HPDE6-E6E7 (cell line): ENCODE data around the gene FSCN2.

Experiments used
- DNase-seq: peaks from one replicate; pipeline ENCODE4 v3.0.0; 2011; ENCODE audit warnings: missing footprints; ENCODE audit errors: extremely low spot score

FSCN2 gene

DNA sequence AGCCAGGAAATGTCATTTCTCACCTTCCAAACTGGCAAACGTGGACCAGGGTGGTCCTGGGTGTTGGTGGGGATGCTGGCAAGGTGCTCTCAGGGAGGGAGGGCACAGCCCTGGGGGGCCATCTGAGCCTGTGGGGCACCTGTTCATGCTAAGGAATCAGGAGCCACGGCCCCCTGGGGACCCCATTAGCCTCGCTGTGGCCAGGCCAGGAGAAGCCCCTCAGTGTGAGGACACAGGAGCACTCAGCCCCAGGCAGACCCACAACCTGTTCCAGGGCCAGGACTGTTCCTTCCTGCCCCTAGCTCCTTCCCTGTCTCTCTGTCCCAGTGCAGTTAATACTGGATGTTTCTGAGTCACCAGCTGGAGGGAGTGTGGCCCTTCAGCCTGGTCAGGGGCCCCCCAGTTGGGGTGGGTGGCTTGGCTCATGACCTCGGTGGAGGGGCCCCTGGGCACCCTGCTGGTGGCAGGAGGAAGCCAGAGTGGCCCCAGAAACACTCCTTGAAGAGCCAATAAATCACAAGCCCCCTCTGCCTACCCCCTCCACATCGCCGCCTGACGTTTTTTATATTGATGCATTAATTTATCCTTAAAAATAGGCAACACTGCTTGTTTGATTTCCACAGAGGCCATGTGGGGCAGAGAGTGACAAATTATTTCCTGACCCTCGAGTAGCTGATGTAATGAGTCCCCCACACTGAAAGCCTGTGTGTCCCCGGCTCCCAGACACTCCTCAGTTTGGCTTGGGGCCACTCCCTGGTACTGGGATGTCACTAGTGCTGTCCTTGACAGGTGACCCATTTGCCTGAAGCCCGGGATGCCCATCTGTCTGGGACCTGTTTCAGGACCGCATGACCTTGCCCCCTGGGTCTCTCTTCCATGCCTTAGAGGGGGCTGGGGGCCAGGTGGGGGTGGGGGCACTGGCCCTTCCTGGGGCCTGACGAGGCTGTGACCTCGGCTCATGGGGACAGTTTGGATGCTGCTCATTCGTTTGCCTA is 37.9 kb upstream of the FSCN2 start:
- DNase-seq = no peak

- no peak for DNase-seq
Observed at GRCh38 chr17:81491181-81491581, 37.0 kb upstream of the FSCN2 start.

DNA sequence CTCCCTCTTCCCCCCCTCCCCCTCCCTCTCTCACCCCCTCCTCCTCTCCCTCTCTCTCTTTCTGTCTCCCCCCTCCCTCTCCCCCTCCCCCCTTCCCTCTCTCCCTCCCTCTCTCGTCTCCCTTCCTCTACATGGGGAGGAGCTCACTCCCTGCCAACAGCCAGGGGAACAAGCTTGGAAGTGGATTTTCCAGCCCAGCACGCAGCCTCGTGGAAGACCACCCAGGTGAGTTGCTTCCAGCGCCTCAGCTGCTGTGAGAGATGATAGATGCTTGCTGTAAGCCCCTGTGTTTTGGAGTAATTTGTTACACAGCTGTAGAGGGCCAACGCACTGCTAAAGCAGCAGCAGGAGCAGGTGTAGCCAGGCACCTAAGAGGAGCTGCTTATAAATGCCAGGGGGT is 36.4 kb upstream of the FSCN2 start:
- DNase-seq = no peak

- no peak for DNase-seq
Observed at GRCh38 chr17:81492202-81492601, 36.0 kb upstream of the FSCN2 start.

DNA sequence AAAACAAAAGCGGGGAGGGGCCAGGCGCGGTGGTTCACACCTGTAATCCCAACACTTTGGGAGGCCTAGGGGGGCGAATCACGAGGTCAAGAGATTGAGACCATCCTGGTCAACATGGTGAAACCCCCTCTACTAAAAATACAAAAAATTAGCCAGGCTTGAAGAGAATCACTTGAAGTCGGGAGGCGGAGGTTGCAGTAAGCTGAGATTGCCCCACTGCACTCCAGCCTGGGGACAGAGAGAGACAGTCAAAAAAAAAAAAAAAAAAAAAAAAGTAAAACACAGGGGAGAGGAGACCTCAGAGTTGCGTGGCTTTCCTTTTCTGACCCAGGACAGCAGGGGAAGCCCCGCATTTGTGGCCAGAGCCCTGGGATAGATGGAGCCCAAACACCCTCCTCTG is 35.5 kb upstream of the FSCN2 start:
- DNase-seq = no peak

- no peak for DNase-seq
Observed at GRCh38 chr17:81493198-81494038, 34.8 kb upstream of the FSCN2 start.

DNA sequence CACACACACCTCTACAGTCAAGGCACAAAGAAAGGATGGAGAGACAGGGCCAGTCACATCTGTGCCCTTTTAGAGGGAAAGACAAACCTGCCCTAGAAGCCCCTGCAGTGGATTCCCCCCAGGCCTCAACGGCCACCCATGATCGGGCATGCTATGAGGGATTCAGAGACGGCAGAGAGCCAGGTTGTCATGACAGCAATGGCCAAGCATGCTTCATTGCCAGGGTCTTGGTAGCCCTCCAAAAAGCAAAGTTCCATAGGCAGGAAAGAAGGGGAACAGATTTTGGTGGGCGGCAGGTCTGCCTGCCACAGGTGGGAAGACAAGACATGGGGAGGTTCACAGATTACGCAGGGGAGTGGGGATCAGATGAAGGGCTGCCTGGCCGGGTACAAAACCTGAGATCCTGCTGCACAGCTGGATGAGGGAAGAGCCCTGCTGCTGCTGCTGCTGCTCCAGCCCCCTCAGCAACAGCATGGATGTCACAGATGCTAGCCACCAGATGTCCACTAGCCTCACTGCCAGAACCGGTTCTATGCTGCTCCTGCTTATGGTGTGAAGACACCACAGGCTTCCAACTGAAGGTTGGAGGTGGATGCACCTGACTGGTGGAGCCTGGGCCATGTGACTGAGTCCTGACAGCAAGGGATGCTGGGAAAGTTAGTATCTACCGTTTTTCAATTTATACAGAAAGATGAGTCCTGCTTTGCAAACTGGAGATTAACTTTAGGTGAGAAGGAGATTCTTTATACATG is 33.4 kb upstream of the FSCN2 start:
- no peak for DNase-seq

DNA sequence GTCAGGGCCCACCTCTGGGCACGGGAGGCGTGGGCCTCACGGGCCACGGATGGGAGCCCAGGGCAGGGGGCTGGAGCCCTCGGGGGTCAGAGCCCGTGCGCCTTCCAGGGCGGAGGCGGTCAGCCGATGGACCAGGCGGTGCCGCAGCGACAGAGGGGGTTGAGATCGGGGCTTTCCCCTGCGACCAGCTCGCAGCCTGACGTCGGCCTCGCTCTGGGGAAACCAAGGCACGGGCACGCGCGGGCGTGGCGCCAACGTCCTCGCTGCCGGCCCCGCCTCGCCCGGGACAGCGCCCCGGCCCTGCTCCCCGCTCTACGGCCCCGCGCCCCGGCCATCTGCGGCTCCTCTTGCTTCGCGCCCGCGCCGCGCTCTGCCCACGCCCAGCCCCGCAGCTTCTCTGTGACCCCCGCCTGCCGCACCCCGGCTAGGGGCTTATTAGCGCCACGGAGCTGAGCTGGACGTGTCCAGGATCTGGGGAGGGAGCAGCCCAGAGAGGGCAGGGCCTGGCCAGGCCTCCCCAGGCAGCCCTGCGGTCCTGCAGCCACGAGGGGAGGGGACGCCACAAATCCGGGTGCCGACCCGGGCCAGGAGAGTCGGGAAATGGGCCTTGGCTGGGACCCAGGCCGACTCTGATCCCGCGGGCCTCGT is 29.1 kb upstream of the FSCN2 start:
- DNase-seq = no peak

DNA sequence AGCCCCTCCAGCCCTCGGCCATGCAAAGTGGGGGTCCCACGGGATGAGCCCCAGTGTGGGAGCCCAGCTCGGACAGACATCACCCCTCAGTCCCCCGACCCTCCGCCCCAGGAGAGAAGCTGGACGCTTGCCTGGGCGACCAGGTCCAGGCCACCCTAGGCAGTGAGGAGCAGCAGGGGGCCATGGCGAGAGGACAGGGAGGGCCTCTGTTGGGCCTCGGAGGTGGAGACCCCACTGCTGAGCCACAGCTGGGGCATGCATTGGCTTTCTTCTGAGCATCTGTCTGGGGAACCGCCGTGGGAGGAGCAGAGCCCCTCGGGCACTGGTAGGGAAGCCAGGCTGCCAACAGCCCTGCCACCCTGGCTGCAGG is 28.6 kb upstream of the FSCN2 start:
- DNase-seq = no peak

- DNase-seq = no peak
Observed at GRCh38 chr17:81500047-81500446, 28.1 kb upstream of the FSCN2 start.

- DNase-seq = no peak
Observed at GRCh38 chr17:81502471-81503017, 25.6 kb upstream of the FSCN2 start.

- DNase-seq = no peak
Observed at GRCh38 chr17:81503619-81504018, 24.6 kb upstream of the FSCN2 start.

DNA sequence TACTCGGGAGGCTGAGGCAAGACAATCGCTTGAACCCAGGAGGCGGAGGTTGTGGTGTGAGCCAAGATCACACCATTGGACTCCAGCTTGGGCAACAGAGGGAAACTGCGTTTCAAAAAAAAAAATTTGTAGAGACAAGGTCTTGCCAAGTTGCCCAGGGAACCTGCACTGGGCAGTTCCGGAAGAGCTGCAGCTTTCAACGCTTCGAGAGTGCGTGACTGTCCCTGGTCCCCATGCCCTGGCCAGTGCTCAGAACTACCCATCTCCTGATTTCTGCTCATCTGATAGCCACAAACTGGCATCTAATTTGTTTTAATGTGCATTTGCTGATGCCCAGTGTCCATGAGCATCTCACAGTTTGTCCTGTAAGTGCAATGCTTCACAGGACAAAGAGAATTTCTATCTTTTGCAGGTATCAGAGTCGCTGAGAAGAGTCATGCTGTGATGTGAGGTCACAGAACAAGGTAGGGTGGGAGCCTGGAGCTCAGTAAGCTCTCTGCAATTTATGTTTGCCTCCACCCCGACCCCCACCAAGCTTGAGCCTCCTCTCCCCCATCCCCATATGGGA is 19.5 kb upstream of the FSCN2 start:
- DNase-seq = no peak

- DNase-seq = no peak
Observed at GRCh38 chr17:81509207-81509971, 18.8 kb upstream of the FSCN2 start.

GRCh38 chr17:81509972-81510784 is 18.0 kb upstream of the FSCN2 start:
- DNase-seq = no peak

- no peak for DNase-seq
Observed at GRCh38 chr17:81510785-81511553, 17.2 kb upstream of the FSCN2 start.

- no peak for DNase-seq
Observed at GRCh38 chr17:81511554-81511803, 16.7 kb upstream of the FSCN2 start.

DNA sequence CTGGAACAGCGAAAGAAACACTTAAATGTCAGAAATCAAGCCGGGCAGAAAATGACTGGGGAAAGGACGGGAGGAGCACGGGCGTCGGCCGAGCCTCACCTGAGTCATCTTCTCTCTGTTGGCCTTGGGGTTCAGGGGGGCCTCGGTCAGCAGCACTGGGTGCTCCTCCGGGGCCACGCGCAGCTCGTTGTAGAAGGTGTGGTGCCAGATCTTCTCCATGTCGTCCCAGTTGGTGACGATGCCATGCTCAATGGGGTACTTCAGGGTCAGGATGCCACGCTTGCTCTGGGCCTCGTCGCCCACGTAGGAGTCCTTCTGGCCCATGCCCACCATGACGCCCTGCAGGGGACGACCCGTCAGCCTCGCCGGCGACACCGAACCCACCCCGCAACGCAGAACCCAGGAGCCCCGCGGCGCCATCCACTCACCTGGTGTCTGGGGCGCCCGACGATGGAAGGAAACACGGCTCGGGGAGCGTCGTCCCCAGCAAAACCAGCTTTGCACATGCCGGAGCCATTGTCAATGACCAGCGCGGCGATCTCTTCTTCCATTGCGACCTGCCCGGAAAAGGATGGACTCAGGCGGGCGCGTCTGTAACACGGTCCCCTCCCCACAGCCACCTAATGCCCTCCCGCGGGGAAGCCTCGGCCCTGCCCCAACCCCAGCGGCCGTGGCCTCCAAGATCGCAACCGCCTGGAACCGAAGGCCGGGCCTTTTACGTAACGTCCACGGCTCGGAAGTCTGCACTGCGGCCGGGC is 16.2 kb upstream of the FSCN2 start:
- DNase-seq = no peak
